HCT116 (cell line): ENCODE measurements around the gene MRPS18A. TPM values are rescaled to one million over a fixed set of nuclear protein-coding genes. Genes with fewer than 3 reads are reported as not detected.
A peak's percentile ranks its signal among the peaks of the same experiment; 100 is the strongest.

Experiments
- ATAC-seq: fragments of 200-7000 bp; cut with Tn5 transposase; 2 replicates; pipeline ENCODE4 v1.9.1; 2020; ENCODE audit warnings: mild to moderate bottlenecking, moderate library complexity
- BruUV-seq: library from RNA; stranded (reverse); fragments of 400-500 nt; replicated peaks from 2 replicates; lab custom pipeline; 2021; lab: Mats Ljungman, UMichigan
- CTCF ChIA-PET: fragments of 300-600 bp; sonication (Branson Sonifier 250); formaldehyde crosslinking; loops from one replicate; lab custom pipeline; 2021; ENCODE audit warnings: antibody characterized with exemption; lab: Charles Lee
- POLR2A ChIA-PET: fragments of 300-600, 350-600 bp; sonication (Branson Sonifier 250); formaldehyde crosslinking; loops from one replicate; lab custom pipeline; 2021; ENCODE audit warnings: antibody characterized with exemption; lab: Charles Lee
- RAD21 ChIA-PET, 2 experiments: fragments of 300-600 bp; sonication (Branson Sonifier 250); formaldehyde crosslinking; loops; one replicate each; lab custom pipeline; 2023; ENCODE audit warnings: low total read pairs in 2 of 2; ENCODE audit not compliant: uncharacterized antibody in 2 of 2, unreplicated experiment in 2 of 2, low non-redundant PET in 1 of 2; lab: Charles Lee
- DNase-seq: peaks from one replicate; pipeline ENCODE4 v3.0.0-alpha.2; 2010; ENCODE audit warnings: low read depth, low spot score
- H2AFZ ChIP-seq: fragments of 200-600 bp; shearing (Covaris generic), sonication (generic); 2 replicates; pipeline ENCODE4 v1.6.1; 2017; ENCODE audit warnings: low read depth, mixed run types, mixed read lengths, antibody characterized with exemption, low read length; ENCODE audit not compliant: poor library complexity, severe bottlenecking
- H3K27ac ChIP-seq: 2 replicates; pipeline ENCODE4 v1.5.1; 2012; ENCODE audit warnings: low read depth, low read length
- H3K27me3 ChIP-seq: fragments of 200-600 bp; sonication (generic); 2 replicates; pipeline ENCODE4 v1.6.1; 2016; ENCODE audit warnings: mixed run types, low read length, mixed read lengths; ENCODE audit not compliant: insufficient read depth
- H3K36me3 ChIP-seq, 2 experiments: fragments of 200-500 bp in 1 of 2; fragments of 200-600 bp in 1 of 2; sonication (Bioruptor generic) in 1 of 2; sonication (generic) in 1 of 2; 2 replicates each; pipeline versions ENCODE4 v1.5.1 to v1.6.1; 2014 to 2016; ENCODE audit warnings: low read length in 2 of 2, inconsistent platforms in 1 of 2, mixed read lengths in 1 of 2, mixed run types in 1 of 2; ENCODE audit not compliant: insufficient read depth in 2 of 2, control insufficient read depth in 1 of 2
- H3K4me1 ChIP-seq, 2 experiments: fragments of 200-600 bp in 1 of 2; sonication (generic) in 1 of 2; 2 replicates each; pipeline versions ENCODE4 v1.5.1 to v1.6.1; 2012 to 2017; ENCODE audit warnings: low read length in 2 of 2, inconsistent platforms in 1 of 2, mild to moderate bottlenecking in 1 of 2, mixed read lengths in 1 of 2, mixed run types in 1 of 2, moderate library complexity in 1 of 2; ENCODE audit not compliant: insufficient read depth in 2 of 2, control insufficient read depth in 1 of 2
- H3K4me2 ChIP-seq: fragments of 200-600 bp; sonication (generic); 2 replicates; pipeline ENCODE4 v1.6.1; 2017; ENCODE audit warnings: mixed run types, low read length, mixed read lengths
- H3K4me3 ChIP-seq, 2 experiments: fragments of 200-600 bp in 1 of 2; sonication (generic) in 1 of 2; replicated peaks in 1 of 2; 2 replicates each; pipeline ENCODE4 v1.5.1; 2011 to 2016; ENCODE audit warnings: low read length in 2 of 2, control low read depth in 1 of 2, low read depth in 1 of 2, mild to moderate bottlenecking in 1 of 2, mixed read lengths in 1 of 2, mixed run types in 1 of 2
- H3K79me2 ChIP-seq: fragments of 200-600 bp; sonication (generic); 2 replicates; pipeline ENCODE4 v1.6.1; 2017; ENCODE audit warnings: mild to moderate bottlenecking, mixed run types, low read length, moderate library complexity, mixed read lengths; ENCODE audit not compliant: insufficient read depth
- H3K9ac ChIP-seq: fragments of 200-600 bp; sonication (generic); 2 replicates; pipeline ENCODE4 v1.6.1; 2016; ENCODE audit warnings: low read length, mixed read lengths
- H3K9me2 ChIP-seq: fragments of 200-600 bp; sonication (generic), shearing (Covaris generic); 2 replicates; pipeline ENCODE4 v1.6.1; 2017; ENCODE audit warnings: mixed run types, mild to moderate bottlenecking, moderate library complexity; ENCODE audit not compliant: insufficient read depth
- H3K9me3 ChIP-seq, 2 experiments: fragments of 200-500 bp in 1 of 2; fragments of 200-600 bp in 1 of 2; sonication (Bioruptor generic) in 1 of 2; sonication (generic) in 1 of 2; 2 replicates each; pipeline ENCODE4 v1.6.1; 2014 to 2017; ENCODE audit warnings: low read length in 2 of 2, mixed read lengths in 2 of 2, inconsistent platforms in 1 of 2, low read depth in 1 of 2, mild to moderate bottlenecking in 1 of 2, mixed run types in 1 of 2, moderate library complexity in 1 of 2; ENCODE audit not compliant: control insufficient read depth in 1 of 2, insufficient read depth in 1 of 2
- H4K20me1 ChIP-seq: fragments of 200-600 bp; sonication (generic), shearing (Covaris generic); 2 replicates; pipeline ENCODE4 v1.6.1; 2017; ENCODE audit warnings: mixed run types, mild to moderate bottlenecking, moderate library complexity; ENCODE audit not compliant: insufficient read depth
- EZH2 ChIP-seq: fragments of 200-600 bp; sonication (generic); IDR thresholded peaks from 2 replicates; pipeline ENCODE4 v1.6.1; 2017; ENCODE audit warnings: antibody characterized with exemption, mixed run types
- EZH2phosphoT487 ChIP-seq: fragments of 200-600 bp; IDR thresholded peaks from 2 replicates; pipeline ENCODE4 v1.6.1; 2018; ENCODE audit warnings: antibody characterized with exemption, borderline replicate concordance
- JUND ChIP-seq: IDR thresholded peaks from 2 replicates; pipeline ENCODE4 v1.6.1; 2012
- MAX ChIP-seq: IDR thresholded peaks from 2 replicates; pipeline ENCODE4 v1.6.1; 2012
- POLR2A ChIP-seq: IDR thresholded peaks from 2 replicates; pipeline ENCODE4 v1.7.0; 2011; ENCODE audit warnings: borderline replicate concordance; ENCODE audit not compliant: insufficient read depth, insufficient read length; ENCODE audit errors: extremely low read depth
- POLR2AphosphoS5 ChIP-seq: IDR thresholded peaks from 2 replicates; pipeline ENCODE4 v1.6.1; 2011; ENCODE audit warnings: mild to moderate bottlenecking, low read depth, low read length, moderate library complexity
- RAD21 ChIP-seq: IDR thresholded peaks from 2 replicates; pipeline ENCODE4 v1.6.1; 2012; ENCODE audit warnings: low read depth, mild to moderate bottlenecking
- REST ChIP-seq: IDR thresholded peaks from 2 replicates; pipeline ENCODE4 v1.6.1; 2012; ENCODE audit warnings: low read depth
- SIN3A ChIP-seq: IDR thresholded peaks from 2 replicates; pipeline ENCODE4 v1.6.1; 2012; ENCODE audit warnings: low read depth
- TCF7L2 ChIP-seq: IDR thresholded peaks from 2 replicates; pipeline ENCODE4 v1.7.0; 2011; ENCODE audit warnings: borderline replicate concordance, inconsistent platforms; ENCODE audit not compliant: insufficient read depth, insufficient read length; ENCODE audit errors: extremely low read depth
- YY1 ChIP-seq: IDR thresholded peaks from 2 replicates; pipeline ENCODE4 v1.6.1; 2011; ENCODE audit warnings: low read length, low read depth, moderate library complexity, mild to moderate bottlenecking; ENCODE audit not compliant: insufficient replicate concordance; ENCODE audit errors: extremely low read depth
- ZBTB33 ChIP-seq: IDR thresholded peaks from 2 replicates; pipeline ENCODE4 v1.6.1; 2011; ENCODE audit warnings: mild to moderate bottlenecking, low read length, moderate library complexity; ENCODE audit not compliant: insufficient replicate concordance; ENCODE audit errors: extremely low read depth
- ZFX ChIP-seq: fragments of 450-650 bp; IDR thresholded peaks from 2 replicates; pipeline ENCODE4 v1.6.1; 2017
- ZNF274 ChIP-seq: fragments of 200-500 bp; sonication (Bioruptor generic); IDR thresholded peaks from 2 replicates; pipeline ENCODE4 v1.6.1; 2014; ENCODE audit warnings: mild to moderate bottlenecking, low read depth, low read length, inconsistent platforms
- intact Hi-C: fragments of 100-400 bp; cut with micrococcal nuclease; formaldehyde crosslinking; loops from 2 replicates; pipeline ENCODE4 v1.10.0; 2022
- total RNA-seq: library from RNA; stranded (reverse); gene quantifications from one replicate; pipeline ENCODE4 v1.2.1, GENCODE V29; 2021; ENCODE audit not compliant: unreplicated experiment

Gene MRPS18A
- total RNA-seq, 1 experiment from 2014 or later, result 63.0 TPM

DNA sequence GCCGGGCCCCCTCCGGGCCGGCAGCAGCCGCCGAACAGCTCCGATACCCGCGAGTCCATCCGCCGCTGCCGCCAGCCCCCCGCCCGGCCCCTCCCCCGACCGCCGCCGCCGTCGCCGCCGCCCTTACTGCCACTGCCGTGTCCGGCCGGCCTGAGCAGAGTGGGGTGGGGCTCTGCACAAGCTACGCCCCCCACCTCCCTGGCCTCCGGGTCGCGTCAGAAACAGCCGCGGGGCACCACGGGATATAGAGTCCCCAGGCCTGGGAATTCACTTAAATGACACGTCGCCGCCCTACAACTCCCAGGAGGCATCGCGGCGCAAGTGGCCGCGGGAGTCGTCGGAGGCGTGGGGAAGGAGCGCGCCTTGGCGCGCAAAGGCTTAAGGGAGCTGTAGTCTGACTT lies 58.5 kb downstream of the MRPS18A start, which contains the start of gene GTPBP2 (continued):
- no peak for TF ChIP-seq SIN3A
- no peak for TF ChIP-seq ZNF274
- no peak for TF ChIP-seq JUND
- TF ChIP-seq RAD21, result no peak
- no peak for TF ChIP-seq MAX
- TF ChIP-seq EZH2phosphoT487, result no peak
- TF ChIP-seq TCF7L2, result peak; percentile 38
- no peak for TF ChIP-seq POLR2A
- no peak for TF ChIP-seq EZH2

GRCh38 chr6:43628393-43629103 lies 59.0 kb downstream of the MRPS18A start:
- H3K27ac ChIP-seq, result peak overlapping the region; percentile 76
- peak overlapping the region; percentile 84 for H3K4me2 ChIP-seq
- no peaks in the 10 kb centered on the region for H3K9me2 ChIP-seq
- H4K20me1 ChIP-seq, result no peaks in the 10 kb centered on the region
- ATAC-seq (peak; percentile 38), DNase-seq (peak; percentile 37)
- no peak for TF ChIP-seq REST
- no peak for TF ChIP-seq ZBTB33
- no peak for TF ChIP-seq YY1
- TF ChIP-seq ZFX, result no peak; the same call in 1 of the 2 replicates
- no peak for TF ChIP-seq EZH2
- TF ChIP-seq POLR2AphosphoS5, result peak; percentile 60
- TF ChIP-seq JUND, result no peak
- peak overlapping the region; percentile 80 to 100 for H3K4me3 ChIP-seq
- ChIA-PET RAD21 (interaction anchor here in 1 of 2 experiments (0.7 kb wide), 1 partner anchor 56 kb away, joined by 7 read pairs; no protein-coding TSS in a partner anchor), POLR2A (interaction anchor here (0.7 to 3.4 kb wide), 7 partner anchors 11 to 445 kb away, joined by 3 to 43 read pairs (median 4); partner anchors contain the start of gene VEGFA), CTCF (interaction anchor here (0.7 to 2.0 kb wide), 5 partner anchors 22 to 450 kb away, joined by 3 to 7 read pairs (median 4); partner anchors contain the start of gene VEGFA)
- H2AFZ ChIP-seq, result no peak overlapping the region
- H3K4me1 ChIP-seq, result peaks cover 20 to 39% of the 10 kb centered on the region in 2 experiments
- H3K79me2 ChIP-seq, result peaks cover 24% of the 10 kb centered on the region
- H3K36me3 ChIP-seq, result peaks cover 7 to 25% of the 10 kb centered on the region in 2 experiments; a peak in 1 of 4 replicates
- no peaks in the 10 kb centered on the region for H3K27me3 ChIP-seq
- TSS peak; percentile 45 for BruUV-seq
- H3K9ac ChIP-seq, result peak overlapping the region; percentile 88
- H3K9me3 ChIP-seq, result no peaks in the 10 kb centered on the region
- intact Hi-C loops, result loop anchor here (2.0 to 5.0 kb wide), 2 partner anchors 144 to 618 kb away; partner anchors contain the start of genes HSP90AB1 and VEGFA
